ENCODE measurements around the gene SLC39A1. TPM values are rescaled to one million over a fixed set of nuclear protein-coding genes. Genes with fewer than 3 reads are reported as not detected.
A peak's percentile ranks its signal among the peaks of the same experiment; 100 is the strongest.

SLC39A1 gene
- total RNA-seq, 2 experiments from 2014 or later: 67.0 to 68.7 TPM

- no peak overlapping the region for H3K27ac Mint-ChIP-seq
- POLR2A ChIA-PET: interaction anchor here (1.2 kb wide), 1 partner anchor 16 kb away, joined by 3 read pairs; no protein-coding TSS in a partner anchor
Observed at GRCh38 chr1:153928245-153928644, 35.1 kb downstream of the SLC39A1 start.

GRCh38 chr1:153926405-153926804 is 36.9 kb downstream of the SLC39A1 start:
- POLR2A ChIA-PET: no interaction called here

More at GRCh38 chr1:153928245-153928644, 35.1 kb downstream of the SLC39A1 start:
- CTCF ChIA-PET: interaction anchor here (1.5 kb wide), 1 partner anchor 9 kb away, joined by 3 read pairs; no protein-coding TSS in a partner anchor
- intact Hi-C loops (cut with micrococcal nuclease): no loop called here
- peaks cover 10% of the 10 kb centered on the region for H3K4me1 Mint-ChIP-seq (ENCODE audit: low read depth)
- H3K36me3 Mint-ChIP-seq: peaks cover 12% of the 10 kb centered on the region
- H3K4me3 Mint-ChIP-seq: no peak overlapping the region
- no peak for DNase-seq
- H3K9me3 Mint-ChIP-seq: no peaks in the 10 kb centered on the region
- H3K27me3 Mint-ChIP-seq: no peaks in the 10 kb centered on the region

GRCh38 chr1:153922972-153923925 is 40.1 kb downstream of the SLC39A1 start, which contains the start of gene GATAD2B:
GATAD2B (minus strand) TSS chr1:153922972; CDS start chr1:153828347, 94,625 bp downstream.
- Mint-ChIP-seq H3K36me3 (no peaks in the 10 kb centered on the region), H3K27me3 (no peaks in the 10 kb centered on the region), H3K4me1 (ENCODE audit: low read depth) (peaks cover 38% of the 10 kb centered on the region), H3K9me3 (no peaks in the 10 kb centered on the region), H3K27ac (peak within 1 kb of the TSS; percentile 96), H3K4me3 (peak within 1 kb of the TSS; percentile 77)
- DNase-seq: peak; percentile 99
- CTCF ChIA-PET: interaction anchor here (0.7 to 3.6 kb wide), 9 partner anchors 15 to 127 kb away, joined by 3 to 15 read pairs (median 3); partner anchors contain the start of genes CREB3L4, DENND4B, JTB and RAB13
- POLR2A ChIA-PET: interaction anchor here (0.5 to 4.7 kb wide), 14 partner anchors 17 to 408 kb away, joined by 3 to 41 read pairs (median 6); partner anchors contain the start of genes CREB3L4, DENND4B, JTB and RPS27
- intact Hi-C loops (cut with micrococcal nuclease): loop anchor here (1.0 to 5.0 kb wide), 12 partner anchors 23 to 378 kb away; partner anchors contain the start of genes CHTOP, CREB3L4, CRTC2 and DENND4B

More at GRCh38 chr1:153926405-153926804, 36.9 kb downstream of the SLC39A1 start:
- H3K9me3 Mint-ChIP-seq: no peaks in the 10 kb centered on the region
- DNase-seq: no peak
- H3K36me3 Mint-ChIP-seq: peaks cover 7% of the 10 kb centered on the region
- CTCF ChIA-PET: no interaction called here
- peaks cover 12% of the 10 kb centered on the region for H3K4me1 Mint-ChIP-seq (ENCODE audit: low read depth)
- no peak overlapping the region for H3K27ac Mint-ChIP-seq
- H3K27me3 Mint-ChIP-seq: no peaks in the 10 kb centered on the region
- intact Hi-C loops (cut with micrococcal nuclease): no loop called here
- H3K4me3 Mint-ChIP-seq: no peak overlapping the region

- Mint-ChIP-seq H3K4me3 (peak overlapping the region; percentile 77), H3K27me3 (no peaks in the 10 kb centered on the region), H3K36me3 (no peaks in the 10 kb centered on the region), H3K9me3 (no peaks in the 10 kb centered on the region), H3K27ac (peak overlapping the region; percentile 96), H3K4me1 (ENCODE audit: low read depth) (peaks cover 48% of the 10 kb centered on the region)
- DNase-seq: peak; percentile 80
- ChIA-PET CTCF (interaction anchor here (1.0 to 3.6 kb wide), 7 partner anchors 23 to 245 kb away, joined by 3 to 15 read pairs (median 6); partner anchors contain the start of genes RAB13 and RPS27), POLR2A (interaction anchor here (0.9 to 4.7 kb wide), 11 partner anchors 20 to 139 kb away, joined by 3 to 41 read pairs (median 4); partner anchors contain the start of genes CREB3L4, DENND4B, JTB and RPS27)
- intact Hi-C loops (cut with micrococcal nuclease): loop anchor here (2.0 to 5.0 kb wide), 6 partner anchors 36 to 300 kb away; partner anchors contain the start of genes CHTOP, CREB3L4, CRTC2 and ILF2
Observed at GRCh38 chr1:153922076-153922971, 41.0 kb downstream of the SLC39A1 start.

GRCh38 chr1:153921803-153922075 is 41.6 kb downstream of the SLC39A1 start:
- CTCF ChIA-PET: interaction anchor here (1.0 to 3.6 kb wide), 7 partner anchors 24 to 244 kb away, joined by 3 to 15 read pairs (median 6); partner anchors contain the start of gene RAB13
- no peaks in the 10 kb centered on the region for H3K36me3 Mint-ChIP-seq
- H3K4me1 Mint-ChIP-seq (ENCODE audit: low read depth): peaks cover 48% of the 10 kb centered on the region
- H3K27me3 Mint-ChIP-seq: no peaks in the 10 kb centered on the region
- peak overlapping the region; percentile 77 for H3K4me3 Mint-ChIP-seq
- intact Hi-C loops (cut with micrococcal nuclease): loop anchor here (2.0 to 5.0 kb wide), 7 partner anchors 37 to 301 kb away; partner anchors contain the start of genes CHTOP, CREB3L4, CRTC2 and ILF2
- H3K9me3 Mint-ChIP-seq: no peaks in the 10 kb centered on the region
- peak; percentile 23 for DNase-seq
- POLR2A ChIA-PET: interaction anchor here (0.9 to 4.7 kb wide), 10 partner anchors 21 to 121 kb away, joined by 3 to 41 read pairs (median 4); partner anchors contain the start of genes DENND4B and JTB
- peak overlapping the region; percentile 96 for H3K27ac Mint-ChIP-seq

- intact Hi-C loops (cut with micrococcal nuclease): loop anchor here (2.0 to 5.0 kb wide), 3 partner anchors 124 to 301 kb away; partner anchors contain the start of genes CHTOP and UBAP2L
- Mint-ChIP-seq H3K4me1 (ENCODE audit: low read depth) (peaks cover 49% of the 10 kb centered on the region), H3K27me3 (no peaks in the 10 kb centered on the region), H3K27ac (peak overlapping the region; percentile 96), H3K36me3 (peaks cover 1% of the 10 kb centered on the region), H3K4me3 (peak overlapping the region; percentile 77), H3K9me3 (no peaks in the 10 kb centered on the region)
- POLR2A ChIA-PET: interaction anchor here (1.0 to 4.7 kb wide), 8 partner anchors 21 to 120 kb away, joined by 3 to 41 read pairs (median 4); partner anchors contain the start of genes DENND4B and RPS27
- no peak for DNase-seq
- CTCF ChIA-PET: interaction anchor here (1.0 to 3.6 kb wide), 8 partner anchors 10 to 244 kb away, joined by 3 to 15 read pairs (median 6); partner anchors contain the start of gene RAB13
Observed at GRCh38 chr1:153921080-153921802, 42.1 kb downstream of the SLC39A1 start.

GRCh38 chr1:153919876-153920852 is 43.2 kb downstream of the SLC39A1 start:
- ChIA-PET CTCF (interaction anchor here (0.8 to 4.0 kb wide), 12 partner anchors 8 to 240 kb away, joined by 3 to 20 read pairs (median 3); partner anchors contain the start of genes CREB3L4, DENND4B and RAB13), POLR2A (interaction anchor here (0.8 to 4.7 kb wide), 7 partner anchors 25 to 285 kb away, joined by 3 to 41 read pairs (median 3); partner anchors contain the start of genes DENND4B and RPS27)
- intact Hi-C loops (cut with micrococcal nuclease): loop anchor here (2.0 to 5.0 kb wide), 3 partner anchors 123 to 302 kb away; partner anchors contain the start of genes CHTOP and UBAP2L
- Mint-ChIP-seq H3K36me3 (peaks cover 3% of the 10 kb centered on the region), H3K27me3 (no peaks in the 10 kb centered on the region), H3K4me1 (ENCODE audit: low read depth) (peaks cover 53% of the 10 kb centered on the region), H3K4me3 (peak overlapping the region; percentile 77), H3K27ac (peak overlapping the region; percentile 96), H3K9me3 (no peaks in the 10 kb centered on the region)
- peak; percentile 28 for DNase-seq

- H3K27me3 Mint-ChIP-seq: no peaks in the 10 kb centered on the region
- H3K4me3 Mint-ChIP-seq: no peak overlapping the region
- no peak for DNase-seq
- H3K27ac Mint-ChIP-seq: peak overlapping the region; percentile 28
- POLR2A ChIA-PET: no interaction called here
- H3K9me3 Mint-ChIP-seq: no peaks in the 10 kb centered on the region
- CTCF ChIA-PET: interaction anchor here (0.6 to 1.4 kb wide), 3 partner anchors 70 to 1805 kb away, joined by 3 to 5 read pairs (median 3); partner anchors contain the start of gene RAB13
- H3K4me1 Mint-ChIP-seq (ENCODE audit: low read depth): peaks cover 58% of the 10 kb centered on the region
- intact Hi-C loops (cut with micrococcal nuclease): no loop called here
- peaks cover 5% of the 10 kb centered on the region for H3K36me3 Mint-ChIP-seq
Observed at GRCh38 chr1:153916297-153916696, 47.0 kb downstream of the SLC39A1 start.

- Mint-ChIP-seq H3K4me3 (no peak overlapping the region), H3K4me1 (ENCODE audit: low read depth) (peaks cover 27% of the 10 kb centered on the region), H3K27ac (no peak overlapping the region), H3K27me3 (no peaks in the 10 kb centered on the region), H3K36me3 (peaks cover 8% of the 10 kb centered on the region), H3K9me3 (no peaks in the 10 kb centered on the region)
- POLR2A ChIA-PET: interaction anchor here (1.5 kb wide), 1 partner anchor 29 kb away, joined by 3 read pairs; no protein-coding TSS in a partner anchor
- no peak for DNase-seq
- CTCF ChIA-PET: interaction anchor here (2.1 kb wide), 1 partner anchor 8 kb away, joined by 6 read pairs; no protein-coding TSS in a partner anchor
- intact Hi-C loops (cut with micrococcal nuclease): no loop called here
Observed at GRCh38 chr1:153912349-153912748, 51.0 kb downstream of the SLC39A1 start.

Measured in activated CD4-positive, alpha-beta memory T cell treated with anti-CD3 and anti-CD28 coated beads for 36 hours (primary cell).